SHP77 (cell line): ENCODE measurements around the gene RSRC2.
"Not testable (repeated sequence)": the region's sequence is repeated elsewhere in the genome, so short reads cannot be mapped to it uniquely, and the experiment has no call there.

ENCODE experiments used
- DNase-seq, 2 experiments: peaks; one replicate each; lab custom pipeline; 2025; lab: John Stamatoyannopoulos, UW

Gene RSRC2

GRCh38 chr12:122526683-122527477 is at the start of gene RSRC2, which contains the start of gene KNTC1:
Gene RSRC2 (minus strand): TSS chr12:122526936. CDS start chr12:122526853, 83 bp downstream.
Gene KNTC1 (plus strand): TSS chr12:122527249. CDS start chr12:122530064, 2,815 bp downstream.
- peak; percentile 100 for DNase-seq

- no peak for DNase-seq
These were observed 45.1 kb upstream of the RSRC2 start for GRCh38 chr12:122571821-122572220.

GRCh38 chr12:122570006-122570405 is 43.3 kb upstream of the RSRC2 start:
- not testable (repeated sequence) for DNase-seq

GRCh38 chr12:122569288-122569687 is 42.6 kb upstream of the RSRC2 start:
- DNase-seq: no peak

- not testable (repeated sequence) for DNase-seq
These were observed 40.1 kb upstream of the RSRC2 start for GRCh38 chr12:122566816-122567215.

GRCh38 chr12:122563361-122563760 is 36.6 kb upstream of the RSRC2 start:
- no peak for DNase-seq

GRCh38 chr12:122560138-122560537 is 33.4 kb upstream of the RSRC2 start:
- no peak for DNase-seq

GRCh38 chr12:122558745-122559641 is 32.3 kb upstream of the RSRC2 start:
- DNase-seq: no peak

GRCh38 chr12:122547330-122547729 is 20.6 kb upstream of the RSRC2 start:
- DNase-seq: no peak

GRCh38 chr12:122545855-122546254 is 19.1 kb upstream of the RSRC2 start:
- DNase-seq: no peak

- no peak for DNase-seq
These were observed 17.8 kb upstream of the RSRC2 start for GRCh38 chr12:122544537-122544936.

- DNase-seq: no peak
These were observed 11.8 kb upstream of the RSRC2 start for GRCh38 chr12:122538496-122538895.

GRCh38 chr12:122537021-122537420 is 10.3 kb upstream of the RSRC2 start:
- DNase-seq: no peak

- no peak for DNase-seq
These were observed 7.1 kb upstream of the RSRC2 start for GRCh38 chr12:122533856-122534255.

- DNase-seq: no peak
These were observed 2.3 kb upstream of the RSRC2 start for GRCh38 chr12:122528992-122529391.

- no peak for DNase-seq
These were observed 1.8 kb upstream of the RSRC2 start for GRCh38 chr12:122528582-122528981.

- peak in 1 of 2 experiments; percentile 5 for DNase-seq
These were observed 775 bp upstream of the RSRC2 start for GRCh38 chr12:122527478-122527944.

- DNase-seq: no peak
These were observed 2.7 kb downstream of the RSRC2 start for GRCh38 chr12:122523846-122524718.

- DNase-seq: no peak
These were observed 3.5 kb downstream of the RSRC2 start for GRCh38 chr12:122523280-122523679.

- no peak for DNase-seq
These were observed 6.1 kb downstream of the RSRC2 start for GRCh38 chr12:122520676-122521075.

- DNase-seq: no peak
These were observed 7.3 kb downstream of the RSRC2 start for GRCh38 chr12:122519418-122519817.

GRCh38 chr12:122518908-122519307 is 7.8 kb downstream of the RSRC2 start:
- DNase-seq: no peak
